ENCODE data around the gene RIMS1.

RIMS1 gene

DNA sequence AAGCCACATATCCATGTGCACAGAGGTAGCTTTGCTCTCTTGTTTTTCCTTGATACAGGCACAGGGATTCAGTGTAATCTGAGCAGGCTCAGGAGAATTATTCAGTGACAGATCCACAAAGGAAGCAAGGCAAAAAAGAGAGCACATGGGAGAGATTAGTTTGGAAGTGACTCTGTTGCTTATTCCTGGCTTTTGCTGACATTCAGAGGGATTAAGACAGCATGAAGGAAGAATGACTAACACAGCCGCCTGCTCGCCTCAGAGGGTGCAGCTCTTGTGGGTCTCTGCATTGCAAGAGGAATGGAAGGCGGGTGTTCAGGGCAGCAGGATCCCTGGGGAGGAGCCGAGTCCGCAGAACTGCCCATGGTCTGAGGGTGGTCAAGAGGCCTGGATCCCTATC is 532.1 kb downstream of the RIMS1 start:
- no peak for DNase-seq

DNA sequence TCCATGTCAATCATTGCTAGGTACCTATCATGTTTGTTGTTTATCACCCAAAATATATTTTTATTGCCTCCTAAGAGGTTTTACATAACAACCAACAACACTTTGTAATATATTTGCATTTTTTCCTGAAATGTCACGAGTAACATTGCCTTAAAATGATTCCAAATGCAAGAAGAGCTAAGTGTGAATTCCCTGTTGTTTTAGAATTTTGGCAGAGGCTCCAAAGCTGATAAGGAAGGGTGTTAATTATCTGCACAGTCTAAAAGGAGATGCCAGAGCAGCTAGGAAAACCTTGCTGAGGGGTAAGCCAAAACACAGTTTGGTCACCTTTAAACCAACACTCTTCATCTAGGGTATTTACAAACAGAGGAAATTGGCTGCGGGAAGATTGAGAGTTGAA is 533.6 kb downstream of the RIMS1 start:
- no peak for DNase-seq

DNA sequence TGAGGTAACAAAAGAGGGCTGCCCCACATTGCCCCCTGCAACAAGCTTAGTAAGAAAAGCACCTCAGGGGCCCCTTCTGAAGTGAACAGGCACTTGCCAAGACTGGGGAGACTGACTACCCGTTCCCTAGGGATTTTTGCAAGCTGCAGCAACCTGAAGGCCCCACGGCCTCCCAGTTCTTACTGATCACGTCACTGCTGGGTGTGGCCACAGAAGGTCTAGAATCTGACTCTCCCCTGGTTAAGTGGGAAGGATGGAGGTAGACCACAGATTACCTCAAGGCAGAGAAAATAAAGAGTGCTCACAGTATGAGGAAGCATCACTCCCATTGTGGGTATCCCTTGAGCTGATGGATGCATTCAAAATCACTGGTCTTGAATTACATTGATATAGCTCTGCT is 534.1 kb downstream of the RIMS1 start:
- DNase-seq: no peak

DNA sequence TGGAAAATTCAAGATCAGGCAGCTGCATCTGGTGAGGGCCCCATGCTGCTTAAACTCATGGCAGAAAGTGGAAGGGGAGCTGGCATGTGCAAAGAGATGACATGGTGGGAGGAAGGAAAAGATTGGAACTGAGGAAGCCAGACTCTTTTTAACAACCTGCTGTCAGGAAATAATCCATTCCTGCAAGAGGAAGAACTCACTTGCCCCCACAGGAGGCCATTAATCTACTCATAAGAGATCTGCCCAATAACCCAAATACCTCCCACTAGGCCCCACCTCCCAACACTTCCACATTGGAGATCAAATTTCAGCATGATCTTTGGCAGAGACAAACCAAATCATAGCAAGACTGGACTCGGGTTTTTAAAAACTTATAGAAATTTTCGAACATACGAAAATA is 535.0 kb downstream of the RIMS1 start:
- DNase-seq: no peak

DNA sequence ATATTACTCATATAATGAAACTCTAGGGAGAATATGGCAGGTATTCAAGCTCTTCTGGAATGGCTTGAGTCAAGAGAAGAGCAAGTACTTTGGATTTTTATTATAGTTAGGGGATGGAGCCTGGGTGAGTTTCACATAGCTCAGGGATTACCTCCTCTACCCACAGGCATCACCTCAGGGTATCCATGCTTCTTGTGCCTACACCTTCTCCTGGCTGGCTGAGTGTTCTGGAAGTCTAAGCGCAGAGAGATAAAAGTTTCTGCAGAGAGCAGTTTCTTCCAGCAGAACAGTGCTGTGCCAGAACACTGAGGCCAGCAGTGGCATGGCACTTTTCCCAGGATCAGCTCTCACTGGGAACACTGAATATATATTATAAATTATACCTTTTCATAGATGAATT is 535.8 kb downstream of the RIMS1 start:
- no peak for DNase-seq

DNA sequence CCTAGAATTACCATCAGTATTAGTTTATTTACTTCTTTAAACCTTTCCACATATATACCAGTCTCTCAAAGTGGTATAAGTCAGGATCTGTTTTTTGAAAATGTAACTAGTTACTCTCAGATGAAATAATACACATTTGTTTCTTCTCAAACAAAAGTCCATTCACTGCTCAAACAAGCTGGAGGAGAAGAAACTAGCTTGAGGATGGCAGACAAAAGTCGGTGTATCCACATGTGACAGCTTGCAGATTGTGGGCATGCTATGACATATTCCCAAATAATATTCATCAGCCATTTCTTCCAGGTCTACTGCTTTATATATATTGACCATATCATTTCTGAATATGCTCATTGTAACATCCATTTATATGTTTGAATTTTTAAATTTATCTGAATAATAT is 538.1 kb downstream of the RIMS1 start:
- DNase-seq: no peak

DNA sequence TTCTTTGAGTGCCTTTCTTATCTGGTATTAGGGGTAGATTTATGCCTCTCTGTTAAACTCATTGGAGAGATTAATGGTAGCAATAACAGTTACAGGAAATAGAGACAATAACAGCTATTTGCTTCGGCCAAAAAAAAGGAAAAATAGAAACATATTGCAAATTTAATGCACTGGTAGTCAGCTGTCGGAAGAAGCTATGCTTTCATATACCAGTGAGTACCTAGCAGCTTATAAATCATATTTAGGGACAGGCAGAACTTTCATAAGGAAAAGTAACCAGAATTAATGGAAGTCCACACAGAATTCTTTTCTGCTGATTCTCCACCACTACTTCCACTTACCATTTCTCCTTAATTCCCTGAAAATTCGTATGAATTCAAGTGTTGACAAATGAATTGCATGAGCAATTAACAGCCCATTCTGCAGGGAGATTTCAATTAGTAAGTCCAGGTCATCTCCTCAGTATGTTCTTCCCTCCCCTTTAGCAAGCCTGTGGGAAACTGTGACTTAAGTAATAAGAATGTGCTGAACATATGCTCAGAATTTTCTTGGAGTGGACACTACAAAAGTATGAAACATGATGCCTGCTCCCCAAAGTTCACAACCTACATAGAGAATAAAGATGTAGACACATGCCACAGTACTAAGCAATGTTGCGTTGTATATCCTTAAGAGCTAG is 538.8 kb downstream of the RIMS1 start:
- no peak for DNase-seq

DNA sequence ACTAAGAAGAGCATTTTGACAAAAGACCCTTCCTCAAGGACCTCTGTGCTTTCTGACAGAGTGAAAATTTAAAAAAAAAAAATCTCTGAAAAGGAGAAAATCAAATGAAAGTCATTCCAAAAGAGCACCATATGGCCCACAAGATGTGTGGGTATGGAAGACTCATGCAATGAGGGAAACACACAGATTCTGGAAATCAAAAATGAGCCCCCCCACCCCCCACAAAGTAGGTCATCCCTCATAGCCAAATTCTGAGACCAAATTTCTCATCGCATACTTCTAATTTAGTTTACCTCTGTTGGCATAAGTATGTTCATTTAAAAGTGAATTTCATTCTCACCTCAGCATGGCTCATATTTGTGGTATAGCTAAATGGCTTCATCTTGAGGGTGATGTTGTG is 554.3 kb downstream of the RIMS1 start:
- no peak for DNase-seq

DNA sequence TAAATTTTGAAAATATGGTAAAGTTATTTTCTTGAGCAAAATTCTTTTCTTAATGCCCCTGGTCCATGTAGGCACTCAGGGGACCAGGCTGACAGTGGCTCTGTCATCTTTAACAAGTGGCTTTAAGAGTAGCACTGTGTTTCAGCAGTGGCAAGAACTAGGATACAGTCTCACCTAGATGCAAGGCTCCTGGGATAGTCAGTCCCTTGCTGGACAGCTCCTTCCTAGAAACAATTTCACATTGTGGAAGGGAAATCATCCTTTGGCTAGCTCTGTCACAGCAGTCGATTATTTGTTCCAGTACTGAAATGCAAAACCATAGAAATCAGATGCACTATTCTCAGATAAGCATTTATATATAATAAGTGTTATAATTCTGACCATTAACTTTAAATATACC is 560.1 kb downstream of the RIMS1 start:
- DNase-seq: no peak
